Omental fat pad (tissue), 4 donors: Measurements from ENCODE around the gene CCDC85C. TPM values are rescaled to one million over a fixed set of nuclear protein-coding genes. Genes with fewer than 3 reads are reported as not detected.

Source experiments
- ATAC-seq: fragments of 150-250 bp; one replicate; pipeline ENCODE4 v1.9.1; 2016; ENCODE audit warnings: mild to moderate bottlenecking, moderate library complexity; ENCODE audit not compliant: low FRiP score
- DNase-seq: peaks from one replicate; pipeline ENCODE4 v3.0.0-alpha.2; 2019; ENCODE audit warnings: low spot score
- CTCF ChIP-seq, 3 donors: fragments of 450-650 bp; IDR thresholded peaks; one replicate each; pipeline ENCODE4 v1.5.1; 2016 to 2017; ENCODE audit warnings: antibody characterized with exemption in 3 of 3, mild to moderate bottlenecking in 3 of 3, moderate library complexity in 2 of 3
- small RNA-seq: library from RNA; depleted of rRNA; stranded (forward); fragments of <200 nt; gene quantifications from one replicate; pipeline ENCODE3, GENCODE V24; 2016
- total RNA-seq, 4 donors: library from RNA; depleted of rRNA; stranded (reverse); fragments of >200 nt; gene quantifications; one replicate each; pipeline ENCODE4 v1.1.0, GENCODE V29; 2016

Gene CCDC85C
- total RNA-seq, 4 donors from 2014 or later, result 3.3 to 17.7 (median 8.3) TPM

GRCh38 chr14:99459481-99460100 is 144.4 kb downstream of the CCDC85C start:
- no peak for TF ChIP-seq CTCF (IDR thresholded peaks at IDR 0.05)
- DNase-seq (no peak), ATAC-seq (no peak)

GRCh38 chr14:99454246-99454645 is 149.8 kb downstream of the CCDC85C start:
- ATAC-seq, result no peak
- no peak for TF ChIP-seq CTCF (IDR thresholded peaks at IDR 0.05)

GRCh38 chr14:99452968-99453367 is 151.0 kb downstream of the CCDC85C start:
- ATAC-seq, result no peak
- TF ChIP-seq CTCF (IDR thresholded peaks at IDR 0.05), result no peak
- DNase-seq, result no peak

More at GRCh38 chr14:99454246-99454645, 149.8 kb downstream of the CCDC85C start:
- DNase-seq, result no peak

- no peak for ATAC-seq
- no peak for DNase-seq
- no peak for TF ChIP-seq CTCF (IDR thresholded peaks at IDR 0.05)
These were observed 152.8 kb downstream of the CCDC85C start for GRCh38 chr14:99451234-99451633.

- no peak for TF ChIP-seq CTCF (IDR thresholded peaks at IDR 0.05)
- no peak for DNase-seq
- ATAC-seq, result no peak
These were observed 153.7 kb downstream of the CCDC85C start for GRCh38 chr14:99450266-99450665.

Small RNA genes lying within 50 kb of the gene (small RNA-seq; reads per million reads assigned to genes)
- not detected for gene RF00019

Other genes with a start within 250 kb of the CCDC85C start
- gene SETD3, start 123.3 kb downstream of the CCDC85C start, total RNA-seq, result 10 to 100 TPM; 61.8 to 78.3 (median 70.1) TPM
- 10 to 100 TPM; 23.2 to 37.0 (median 34.7) TPM for gene CCNK, start 122.8 kb downstream of the CCDC85C start, total RNA-seq
- gene HHIPL1, start 40.9 kb upstream of the CCDC85C start, total RNA-seq, result 1 to 10 TPM; 2.2 to 4.7 (median 3.6) TPM
- gene CYP46A1, start 80.1 kb upstream of the CCDC85C start, total RNA-seq, result 1 to 10 TPM in 1 of 4 donors, under 1 TPM in 3; 0.94 to 2.4 (median 0.95) TPM
- 10 to 100 TPM; 33.2 to 88.0 (median 43.5) TPM for gene EML1, start 189.2 kb upstream of the CCDC85C start, total RNA-seq